Ovary (tissue), 3 donors: ENCODE results near the gene MRPL11.

Experiments
- EP300 ChIP-seq: sonication (generic); formaldehyde crosslinking; IDR thresholded peaks from one replicate; pipeline ENCODE4 v1.6.1; 2017; ENCODE audit warnings: antibody characterized with exemption
- TF ChIP-seq, protein P1 (sequence below), 3 donors: fragments of 450-650 bp in 2 of 3; fragments of 200-600 bp in 1 of 3; IDR thresholded peaks; one replicate each; pipeline versions ENCODE4 v1.5.1 to v1.8.0; 2016 to 2022; ENCODE audit warnings: antibody characterized with exemption in 3 of 3, mild to moderate bottlenecking in 1 of 3
- donor health status: DM: no; HTN: no; CAD: no.

DNA sequence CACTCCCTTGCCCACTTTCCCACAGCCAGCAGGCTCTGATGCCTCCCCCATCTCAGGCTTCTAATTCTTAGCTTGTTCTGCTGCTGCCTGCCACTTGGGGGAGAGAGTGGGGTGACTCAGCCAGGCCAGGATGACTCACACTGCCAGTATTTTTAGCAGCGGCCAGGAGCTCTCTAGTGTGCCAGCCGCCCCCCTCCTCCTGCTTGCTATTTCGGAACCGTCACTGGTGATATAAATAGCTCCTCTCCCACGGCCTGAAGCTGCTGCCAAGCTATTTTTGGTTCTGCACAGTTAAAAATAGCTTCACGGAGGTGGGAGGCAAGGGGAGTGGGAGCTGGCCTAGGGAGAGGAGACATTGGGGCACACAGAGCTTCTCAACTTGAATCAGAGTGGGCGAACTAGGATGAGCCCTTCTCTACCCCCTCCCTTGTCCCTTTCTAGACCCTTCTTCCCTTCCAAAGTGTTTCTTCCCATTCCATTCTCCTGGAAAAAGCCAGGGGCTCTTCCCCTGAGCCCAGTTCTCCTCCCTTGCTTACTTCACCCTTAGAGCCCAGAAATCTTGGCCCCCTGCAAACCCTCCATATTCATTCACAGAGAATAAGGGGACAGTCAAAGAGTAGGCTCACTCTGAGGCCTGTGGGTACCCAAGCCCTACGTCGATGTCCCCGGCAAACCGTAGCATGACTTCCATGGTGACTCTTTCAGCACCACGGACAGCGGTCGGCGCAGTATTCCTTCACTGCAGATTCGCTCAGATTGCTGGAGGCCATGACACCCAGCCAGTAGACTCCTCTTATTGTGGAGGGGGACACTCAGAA is 20.3 kb downstream of the MRPL11 start:
- TF ChIP-seq, protein P1, sequence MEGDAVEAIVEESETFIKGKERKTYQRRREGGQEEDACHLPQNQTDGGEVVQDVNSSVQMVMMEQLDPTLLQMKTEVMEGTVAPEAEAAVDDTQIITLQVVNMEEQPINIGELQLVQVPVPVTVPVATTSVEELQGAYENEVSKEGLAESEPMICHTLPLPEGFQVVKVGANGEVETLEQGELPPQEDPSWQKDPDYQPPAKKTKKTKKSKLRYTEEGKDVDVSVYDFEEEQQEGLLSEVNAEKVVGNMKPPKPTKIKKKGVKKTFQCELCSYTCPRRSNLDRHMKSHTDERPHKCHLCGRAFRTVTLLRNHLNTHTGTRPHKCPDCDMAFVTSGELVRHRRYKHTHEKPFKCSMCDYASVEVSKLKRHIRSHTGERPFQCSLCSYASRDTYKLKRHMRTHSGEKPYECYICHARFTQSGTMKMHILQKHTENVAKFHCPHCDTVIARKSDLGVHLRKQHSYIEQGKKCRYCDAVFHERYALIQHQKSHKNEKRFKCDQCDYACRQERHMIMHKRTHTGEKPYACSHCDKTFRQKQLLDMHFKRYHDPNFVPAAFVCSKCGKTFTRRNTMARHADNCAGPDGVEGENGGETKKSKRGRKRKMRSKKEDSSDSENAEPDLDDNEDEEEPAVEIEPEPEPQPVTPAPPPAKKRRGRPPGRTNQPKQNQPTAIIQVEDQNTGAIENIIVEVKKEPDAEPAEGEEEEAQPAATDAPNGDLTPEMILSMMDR (IDR thresholded peaks at IDR 0.05) = no peak
- no peak for TF ChIP-seq EP300
